HTERT RPE-1 (cell line): Measurements from ENCODE around the gene HTRA1.

Experiments used
- in situ Hi-C: fragments of 300-500 bp; cut with MboI; formaldehyde crosslinking; loops from 4 replicates; pipeline ENCODE4 v1.14.3; 2020; ENCODE audit warnings: low sequenced_read_pairs

Gene HTRA1

GRCh38 chr10:122550427-122550826 lies 89.1 kb downstream of the HTRA1 start:
- in situ Hi-C loops: no loop called here

DNA sequence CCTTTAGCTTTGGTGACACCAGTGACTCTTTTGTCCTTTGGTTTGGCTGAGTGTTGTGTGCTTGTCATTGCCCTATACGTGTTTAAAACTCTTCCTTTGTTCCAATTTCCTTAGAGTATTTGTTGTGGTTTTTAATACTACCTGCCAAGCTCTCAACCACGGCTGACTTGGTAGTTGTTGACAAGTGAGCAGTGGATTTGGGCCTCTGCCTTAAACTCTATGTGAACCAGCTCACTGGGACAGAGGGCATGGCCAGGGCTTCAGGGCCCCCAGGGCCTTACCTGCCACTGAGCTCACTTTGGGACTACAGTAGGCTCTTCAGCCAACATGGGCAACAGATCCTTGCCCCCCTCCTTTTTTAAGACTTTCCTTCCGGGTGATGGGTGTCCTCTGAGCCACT lies 89.6 kb downstream of the HTRA1 start:
- in situ Hi-C loops: no loop called here

- in situ Hi-C loops: no loop called here
Observed at GRCh38 chr10:122551450-122551849, 90.1 kb downstream of the HTRA1 start.

DNA sequence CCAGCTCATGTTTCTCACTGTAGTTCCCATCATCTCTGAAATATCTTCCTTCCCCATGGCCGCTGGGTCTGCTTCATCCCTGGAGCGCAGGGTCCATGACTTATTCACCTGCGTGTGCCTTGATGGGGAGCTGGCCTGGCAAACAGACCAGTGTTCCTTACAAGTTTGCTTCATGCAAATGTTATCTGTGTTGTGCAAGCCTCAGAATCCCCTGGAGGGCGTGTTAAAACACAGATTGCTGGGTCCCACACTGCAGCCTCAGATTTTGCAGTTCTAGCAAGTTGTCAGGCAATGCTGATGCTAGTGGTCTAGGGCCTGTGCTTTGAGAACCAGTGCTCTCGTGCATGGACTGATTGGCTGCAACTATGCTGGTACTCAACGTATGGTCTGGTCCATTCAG lies 92.0 kb downstream of the HTRA1 start:
- in situ Hi-C loops: no loop called here

DNA sequence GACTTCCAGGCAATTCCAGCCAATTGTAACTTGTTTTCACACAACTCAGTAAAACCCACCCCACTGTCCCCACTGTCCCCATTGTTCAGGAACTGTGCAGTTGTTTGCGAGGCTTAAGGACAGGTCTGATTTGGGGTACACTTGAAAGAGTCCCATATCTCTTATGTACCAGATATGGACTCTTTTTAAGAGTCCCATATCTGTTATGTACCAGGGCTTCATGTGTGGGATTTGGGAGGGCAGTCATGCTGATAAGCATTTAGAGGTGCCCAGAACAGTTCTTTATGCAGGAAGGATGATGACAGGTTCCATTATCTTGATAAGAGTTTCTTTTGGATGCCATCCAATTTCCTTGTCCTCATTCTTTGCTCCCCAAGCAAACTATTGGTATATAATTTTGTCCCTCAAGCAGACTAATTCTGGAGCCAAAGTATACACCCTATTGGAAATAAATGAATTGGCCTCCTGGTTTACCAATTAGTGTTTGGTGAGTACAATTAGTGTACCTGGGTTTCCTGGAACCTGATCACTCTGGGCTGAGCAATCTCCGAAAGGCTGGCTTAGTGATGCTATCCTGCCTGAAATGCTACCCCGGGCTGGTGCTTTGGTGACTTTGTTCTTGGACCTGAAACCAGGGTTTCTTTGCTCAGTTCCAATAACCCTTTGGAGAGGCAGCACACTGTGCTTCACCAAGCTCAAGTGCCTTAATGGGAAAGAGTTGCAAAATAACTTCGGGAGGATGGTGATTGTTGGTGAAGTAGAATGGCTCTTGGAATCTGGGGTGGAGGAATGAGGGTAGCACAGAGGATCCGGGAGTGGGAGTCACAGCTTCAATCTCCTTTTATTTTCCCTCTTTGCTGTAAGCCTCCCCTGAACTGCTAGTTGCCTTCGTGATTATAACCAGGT lies 93.0 kb downstream of the HTRA1 start:
- in situ Hi-C loops: no loop called here

DNA sequence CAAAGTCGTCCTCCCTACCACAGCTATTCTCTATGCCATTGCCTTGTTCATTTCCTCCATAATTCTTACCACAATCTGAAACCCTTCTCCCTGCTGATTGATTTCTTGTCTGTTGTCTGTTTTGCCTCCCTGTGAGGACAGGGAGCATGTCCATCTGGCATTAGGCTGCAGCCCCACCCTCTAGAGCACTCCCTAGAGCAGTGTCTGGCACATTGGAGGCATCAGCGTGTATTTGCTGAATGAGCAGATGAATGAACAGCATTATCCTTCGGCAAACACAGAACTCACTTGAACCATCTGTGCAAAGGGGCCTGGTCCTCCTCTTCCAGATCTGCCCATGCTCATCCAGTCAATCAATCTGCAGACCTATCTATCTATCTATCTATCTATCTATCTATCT lies 94.1 kb downstream of the HTRA1 start:
- in situ Hi-C loops: no loop called here

- in situ Hi-C loops: no loop called here
Observed at GRCh38 chr10:122557516-122557915, 96.2 kb downstream of the HTRA1 start.

- in situ Hi-C loops: no loop called here
Observed at GRCh38 chr10:122558452-122558851, 97.1 kb downstream of the HTRA1 start.

- in situ Hi-C loops: no loop called here
Observed at GRCh38 chr10:122559228-122559627, 97.9 kb downstream of the HTRA1 start.

DNA sequence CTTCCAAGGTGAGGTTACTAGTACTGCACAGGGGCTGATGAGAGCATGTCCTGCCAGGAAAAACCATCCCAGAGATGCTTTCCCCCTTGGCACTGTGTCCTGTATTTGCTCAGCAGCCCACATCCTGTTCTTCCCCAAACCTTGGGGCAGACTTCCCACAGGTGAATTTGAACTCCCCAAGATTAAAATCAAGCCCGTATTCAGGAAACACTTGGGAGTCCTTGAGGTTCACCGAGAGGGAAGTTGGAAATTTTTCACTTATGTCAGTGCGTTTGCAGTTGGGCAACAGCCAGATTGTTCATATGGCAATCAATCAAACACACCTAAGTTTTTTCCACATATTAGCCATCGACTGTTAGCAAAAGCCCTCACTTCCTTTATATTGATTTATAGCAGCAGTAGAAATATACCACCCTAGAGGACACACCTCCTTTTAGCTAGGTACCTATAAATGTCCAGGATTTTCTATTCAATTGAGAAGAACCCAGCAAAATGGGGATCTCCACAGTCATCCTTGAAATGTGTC lies 99.0 kb downstream of the HTRA1 start, which contains the start of gene DMBT1:
TSS of gene DMBT1 (plus strand) at position 476 of the 526 bp plus-strand sequence. CDS start at position 493, 17 bp downstream.
- in situ Hi-C loops: no loop called here

DNA sequence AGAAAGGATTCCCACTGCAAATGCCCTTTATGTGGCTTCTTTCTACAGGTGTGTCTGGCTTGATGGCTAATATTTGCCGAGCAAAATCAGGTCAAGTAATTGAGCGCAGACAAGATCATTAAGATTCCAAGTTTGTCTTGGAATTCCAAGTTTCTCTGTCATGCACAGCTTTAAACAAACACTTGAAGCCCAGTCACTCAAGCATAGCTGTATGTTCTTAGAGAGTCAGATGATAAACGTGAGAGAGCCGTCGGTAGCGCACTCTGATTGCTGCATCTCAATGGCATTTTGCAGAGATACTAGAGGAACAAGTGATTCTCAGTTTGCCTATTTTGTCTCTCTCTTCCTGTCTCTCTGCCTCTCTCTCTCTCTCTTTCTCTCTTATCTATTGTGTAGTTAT lies 99.9 kb downstream of the HTRA1 start:
- in situ Hi-C loops: no loop called here

- in situ Hi-C loops: no loop called here
Observed at GRCh38 chr10:122561792-122562191, 100.4 kb downstream of the HTRA1 start.
